Psoas muscle (tissue), 8 donors: ENCODE measurements around the gene CELF2. TPM values are rescaled to one million over a fixed set of nuclear protein-coding genes. Genes with fewer than 3 reads are reported as not detected.

Source experiments
- ATAC-seq, 4 donors: fragments of 200-7000 bp; cut with Tn5 transposase; one replicate each; pipeline ENCODE4 v1.9.1; 2020; ENCODE audit warnings: moderate library complexity in 3 of 4, mild to moderate bottlenecking in 2 of 4
- DNase-seq, 2 donors: peaks; one replicate each; pipeline ENCODE4 v3.0.0-alpha.2; 2020
- H3K27ac ChIP-seq: fragments of 200-600 bp; one replicate; pipeline ENCODE4 v1.8.0; 2022
- H3K27me3 ChIP-seq, 3 donors: fragments of 200-600 bp in 1 of 3; one replicate each; pipeline versions ENCODE4 v1.6.1 to v1.8.0; 2013 to 2022; ENCODE audit warnings: low read length in 2 of 3, mild to moderate bottlenecking in 2 of 3, moderate library complexity in 1 of 3; ENCODE audit not compliant: insufficient read depth in 3 of 3
- H3K36me3 ChIP-seq, 2 donors: fragments of 200-600 bp in 1 of 2; one replicate each; pipeline versions ENCODE4 v1.6.1 to v1.8.0; 2013 to 2022; ENCODE audit warnings: low read depth in 1 of 2, mild to moderate bottlenecking in 1 of 2, moderate library complexity in 1 of 2; ENCODE audit not compliant: insufficient read depth in 1 of 2
- H3K4me1 ChIP-seq: fragments of 200-600 bp; one replicate; pipeline ENCODE4 v1.8.0; 2022
- H3K4me3 ChIP-seq: fragments of 200-600 bp; one replicate; pipeline ENCODE4 v1.8.0; 2022; ENCODE audit warnings: mild to moderate bottlenecking
- H3K9me3 ChIP-seq: fragments of 200-600 bp; one replicate; pipeline ENCODE4 v1.8.0; 2022
- CTCF ChIP-seq: fragments of 200-600 bp; IDR thresholded peaks from one replicate; pipeline ENCODE4 v1.8.0; 2022; ENCODE audit warnings: antibody characterized with exemption
- WGBS, 3 donors: extraction: QIAGEN DNeasy Blood & Tissue Kit; methylation state at CpG; one replicate each; pipeline versions ENCODE4 v1.1.6 to v1.1.7; 2013; 5-methylcytosine and 5-hydroxymethylcytosine counted together
- intact Hi-C, 2 donors: fragments of 100-400 bp; cut with DNase I; formaldehyde crosslinking; loops; one replicate each; pipeline versions ENCODE4 v1.11.0 to v1.14.2; 2022
- polyA plus RNA-seq, 3 donors: library from polyadenylated mRNA; stranded (reverse); fragments of 200-250 nt; gene quantifications; one replicate each; pipeline ENCODE4 v1.2.3, GENCODE V29; 2013
- total RNA-seq, 4 donors: library from RNA; stranded (reverse); fragmentation: NEBNext Ultra II Directional in 2 of 4; extraction: Animal tissue kit (Norgen Biotek cat#: 25700) in 2 of 4; gene quantifications; one replicate each; pipeline versions ENCODE4 v1.2.1 to v1.2.4, GENCODE V29; 2021 to 2023
- donor health status: healthy with polysubstance abuse.
- donor health status: DM: no; HTN: no; CAD: no; lungs with moderate emphysema.
- donor health status: Bipolar disorder and iron deficiency.
- donor health status: healthy.
- donor health status: DM: yes; HTN: yes; CAD: no.
- donor health status: DM: no; HTN: no; CAD: no.
- donor health status: DM: no; HTN: no; CAD: no.
- donor health status: DM: yes; HTN: yes; CAD: no.

CELF2 gene
- total and polyA plus RNA-seq, 7 donors, result 9.8 to 47.8 (median 29.0) TPM

- Histone ChIP-seq H3K36me3 (peaks cover 0 to 68% of the 10 kb centered on the region in 2 donors), H3K27ac (no peak overlapping the region), H3K27me3 (no peaks in the 10 kb centered on the region), H3K9me3 (no peaks in the 10 kb centered on the region), H3K4me3 (no peak overlapping the region), H3K4me1 (no peaks in the 10 kb centered on the region)
- DNase-seq (no peak), ATAC-seq (peak in 1 of 4 donors; percentile 17)
- intact Hi-C loops, result no loop called here
- WGBS, 3 donors, result 50 to 58% (median 55%) methylated on average over 12 of the region's 12 CpGs
- TF ChIP-seq CTCF, result no peak
Observed at GRCh38 chr10:11329062-11329673, 311.5 kb downstream of the CELF2 start.

GRCh38 chr10:11330383-11331045 is 312.8 kb downstream of the CELF2 start:
- Histone ChIP-seq H3K27ac (no peak overlapping the region), H3K9me3 (no peaks in the 10 kb centered on the region), H3K4me1 (no peaks in the 10 kb centered on the region), H3K4me3 (no peak overlapping the region), H3K36me3 (peaks cover 0 to 58% of the 10 kb centered on the region in 2 donors), H3K27me3 (no peaks in the 10 kb centered on the region)
- DNase-seq (no peak), ATAC-seq (no peak)
- 43 to 50% (median 48%) methylated on average over 8 of the region's 8 CpGs for WGBS, 3 donors
- intact Hi-C loops, result no loop called here
- no peak for TF ChIP-seq CTCF

- intact Hi-C loops, result no loop called here
- Histone ChIP-seq H3K4me1 (no peaks in the 10 kb centered on the region), H3K36me3 (peaks cover 0 to 52% of the 10 kb centered on the region in 2 donors), H3K27ac (no peak overlapping the region), H3K4me3 (no peak overlapping the region), H3K27me3 (no peaks in the 10 kb centered on the region), H3K9me3 (no peaks in the 10 kb centered on the region)
- no peak for TF ChIP-seq CTCF
- DNase-seq (no peak), ATAC-seq (no peak)
Observed at GRCh38 chr10:11331046-11331577, 313.4 kb downstream of the CELF2 start.

- peaks cover 0 to 46% of the 10 kb centered on the region in 2 donors for H3K36me3 ChIP-seq
- ATAC-seq (no peak), DNase-seq (no peak)
- no peak overlapping the region for H3K4me3 ChIP-seq
- TF ChIP-seq CTCF, result no peak
- no peaks in the 10 kb centered on the region for H3K4me1 ChIP-seq
- intact Hi-C loops, result no loop called here
- 59 to 68% (median 67%) methylated on average over 3 of the region's 3 CpGs for WGBS, 3 donors
- no peak overlapping the region for H3K27ac ChIP-seq
- no peaks in the 10 kb centered on the region for H3K9me3 ChIP-seq
- H3K27me3 ChIP-seq, result no peaks in the 10 kb centered on the region
Observed at GRCh38 chr10:11331726-11332125, 314.1 kb downstream of the CELF2 start.
